ENCODE measurements around the gene CATSPERD. TPM values are rescaled to one million over a fixed set of nuclear protein-coding genes. Genes with fewer than 3 reads are reported as not detected.

The CATSPERD gene
- total and polyA plus RNA-seq, 9 of the 15 experiments (the other 6 are each of a cell fraction or from before 2014, with no cell fraction given): not detected

DNA sequence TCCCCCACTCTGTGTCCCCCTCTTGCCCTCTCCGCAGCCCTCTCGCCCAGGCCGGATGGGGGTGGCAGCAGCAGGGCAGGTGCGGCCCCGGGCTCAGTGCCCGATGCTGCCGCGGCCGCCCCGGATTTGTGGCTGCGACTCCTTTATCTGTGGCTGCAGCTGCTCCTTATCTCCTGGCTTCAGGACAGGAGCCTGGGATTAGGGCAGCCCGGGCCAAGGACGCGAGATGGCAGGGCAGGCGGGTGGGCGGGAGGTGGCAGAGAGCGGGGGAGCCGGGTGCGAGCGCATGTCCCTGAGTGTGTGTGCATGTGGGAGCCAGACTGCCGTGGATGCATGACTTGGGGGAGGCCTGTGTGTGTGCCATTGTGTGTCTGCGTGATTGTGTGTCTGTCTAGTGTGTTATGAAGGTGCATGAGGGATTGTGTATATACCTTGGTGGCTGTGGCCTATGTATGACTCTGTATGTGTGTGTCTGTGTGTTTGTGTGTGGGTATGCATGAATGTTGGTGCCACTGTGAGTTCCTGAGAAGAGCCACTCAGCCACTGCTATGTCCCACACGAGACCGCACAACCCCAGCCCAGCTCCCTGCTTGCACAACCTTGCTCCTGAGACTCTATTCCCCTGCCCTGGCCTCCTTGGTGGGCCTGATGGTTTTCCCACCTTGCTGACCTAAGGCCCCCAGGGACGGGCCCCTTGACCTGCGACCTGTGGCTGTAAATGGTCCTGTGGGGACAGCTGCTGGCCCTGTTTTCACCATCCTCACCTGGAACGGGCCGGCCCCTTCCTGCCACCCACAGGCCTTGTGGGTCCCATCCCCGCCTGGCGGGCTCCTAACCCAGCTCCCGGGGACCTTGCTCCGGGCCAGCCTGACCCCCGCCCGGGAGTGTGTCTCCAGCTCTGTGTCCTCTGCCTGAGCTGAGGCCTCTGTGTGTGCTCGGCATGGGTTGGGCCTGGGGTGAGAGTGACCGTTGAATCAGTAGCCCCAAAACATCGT, 79.1 kb downstream of the CATSPERD start (continued):
- TF ChIP-seq, protein P1, sequence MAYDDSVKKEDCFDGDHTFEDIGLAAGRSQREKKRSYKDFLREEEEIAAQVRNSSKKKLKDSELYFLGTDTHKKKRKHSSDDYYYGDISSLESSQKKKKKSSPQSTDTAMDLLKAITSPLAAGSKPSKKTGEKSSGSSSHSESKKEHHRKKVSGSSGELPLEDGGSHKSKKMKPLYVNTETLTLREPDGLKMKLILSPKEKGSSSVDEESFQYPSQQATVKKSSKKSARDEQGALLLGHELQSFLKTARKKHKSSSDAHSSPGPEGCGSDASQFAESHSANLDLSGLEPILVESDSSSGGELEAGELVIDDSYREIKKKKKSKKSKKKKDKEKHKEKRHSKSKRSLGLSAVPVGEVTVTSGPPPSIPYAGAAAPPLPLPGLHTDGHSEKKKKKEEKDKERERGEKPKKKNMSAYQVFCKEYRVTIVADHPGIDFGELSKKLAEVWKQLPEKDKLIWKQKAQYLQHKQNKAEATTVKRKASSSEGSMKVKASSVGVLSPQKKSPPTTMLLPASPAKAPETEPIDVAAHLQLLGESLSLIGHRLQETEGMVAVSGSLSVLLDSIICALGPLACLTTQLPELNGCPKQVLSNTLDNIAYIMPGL (CRISPR knock-in tag; IDR thresholded peaks at IDR 0.05): no peak
- peak; percentile 94 for TF ChIP-seq ZNF584 (CRISPR knock-in tag; IDR thresholded peaks at IDR 0.05; ENCODE audit: low read depth)
- peak; percentile 83 for TF ChIP-seq OTX1 (CRISPR knock-in tag; IDR thresholded peaks at IDR 0.05)
- TF ChIP-seq ARID2 (IDR thresholded peaks at IDR 0.05): no peak
- peak; percentile 67; the same call in 1 of the 2 replicates for TF ChIP-seq CREB1 (IDR thresholded peaks at IDR 0.05)
- TF ChIP-seq CREB1 (CRISPR knock-in tag; IDR thresholded peaks at IDR 0.05): no peak; the same call in 1 of the 2 replicates
- TF ChIP-seq PHB2 (IDR thresholded peaks at IDR 0.05; ENCODE audit: low read depth): peak; percentile 87
- TF ChIP-seq, protein P2, sequence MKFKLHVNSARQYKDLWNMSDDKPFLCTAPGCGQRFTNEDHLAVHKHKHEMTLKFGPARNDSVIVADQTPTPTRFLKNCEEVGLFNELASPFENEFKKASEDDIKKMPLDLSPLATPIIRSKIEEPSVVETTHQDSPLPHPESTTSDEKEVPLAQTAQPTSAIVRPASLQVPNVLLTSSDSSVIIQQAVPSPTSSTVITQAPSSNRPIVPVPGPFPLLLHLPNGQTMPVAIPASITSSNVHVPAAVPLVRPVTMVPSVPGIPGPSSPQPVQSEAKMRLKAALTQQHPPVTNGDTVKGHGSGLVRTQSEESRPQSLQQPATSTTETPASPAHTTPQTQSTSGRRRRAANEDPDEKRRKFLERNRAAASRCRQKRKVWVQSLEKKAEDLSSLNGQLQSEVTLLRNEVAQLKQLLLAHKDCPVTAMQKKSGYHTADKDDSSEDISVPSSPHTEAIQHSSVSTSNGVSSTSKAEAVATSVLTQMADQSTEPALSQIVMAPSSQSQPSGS (CRISPR knock-in tag; IDR thresholded peaks at IDR 0.05): no peak
- TF ChIP-seq, protein P3, sequence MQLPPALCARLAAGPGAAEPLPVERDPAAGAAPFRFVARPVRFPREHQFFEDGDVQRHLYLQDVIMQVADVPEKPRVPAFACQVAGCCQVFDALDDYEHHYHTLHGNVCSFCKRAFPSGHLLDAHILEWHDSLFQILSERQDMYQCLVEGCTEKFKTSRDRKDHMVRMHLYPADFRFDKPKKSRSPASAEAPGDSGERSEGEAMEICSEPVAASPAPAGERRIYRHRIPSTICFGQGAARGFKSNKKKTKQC (CRISPR knock-in tag; IDR thresholded peaks at IDR 0.05): peak; percentile 78
- TF ChIP-seq U2AF1 (optimal IDR thresholded peaks at IDR 0.05; ENCODE audit: low read depth, low read length): no peak
- TF ChIP-seq SMAD1 (IDR thresholded peaks at IDR 0.05; ENCODE audit: low read depth, low read length, partially characterized antibody): peak; percentile 93
- peak; percentile 30; the same call in 1 of the 2 replicates for TF ChIP-seq ERF (CRISPR knock-in tag; IDR thresholded peaks at IDR 0.05)
- TF ChIP-seq ZBED1 (IDR thresholded peaks at IDR 0.05): peak; percentile 76; the same call in 1 of the 2 replicates
- TF ChIP-seq ETV6 (IDR thresholded peaks at IDR 0.05; ENCODE audit: borderline replicate concordance in 1 of 2, low read depth in 2 of 2, low read length in 1 of 2): no peak; a peak in 1 of 4 replicates
- TF ChIP-seq ETV6 (CRISPR knock-in tag; IDR thresholded peaks at IDR 0.05; ENCODE audit: borderline replicate concordance): peak; percentile 60; the same call in 1 of the 2 replicates
- TF ChIP-seq ZNF134 (CRISPR knock-in tag; conservative IDR thresholded peaks at IDR 0.05): peak; percentile 58; the same call in 1 of the 2 replicates
- TF ChIP-seq SP1 (CRISPR knock-in tag; IDR thresholded peaks at IDR 0.05): peak; percentile 78
- TF ChIP-seq, protein P4, sequence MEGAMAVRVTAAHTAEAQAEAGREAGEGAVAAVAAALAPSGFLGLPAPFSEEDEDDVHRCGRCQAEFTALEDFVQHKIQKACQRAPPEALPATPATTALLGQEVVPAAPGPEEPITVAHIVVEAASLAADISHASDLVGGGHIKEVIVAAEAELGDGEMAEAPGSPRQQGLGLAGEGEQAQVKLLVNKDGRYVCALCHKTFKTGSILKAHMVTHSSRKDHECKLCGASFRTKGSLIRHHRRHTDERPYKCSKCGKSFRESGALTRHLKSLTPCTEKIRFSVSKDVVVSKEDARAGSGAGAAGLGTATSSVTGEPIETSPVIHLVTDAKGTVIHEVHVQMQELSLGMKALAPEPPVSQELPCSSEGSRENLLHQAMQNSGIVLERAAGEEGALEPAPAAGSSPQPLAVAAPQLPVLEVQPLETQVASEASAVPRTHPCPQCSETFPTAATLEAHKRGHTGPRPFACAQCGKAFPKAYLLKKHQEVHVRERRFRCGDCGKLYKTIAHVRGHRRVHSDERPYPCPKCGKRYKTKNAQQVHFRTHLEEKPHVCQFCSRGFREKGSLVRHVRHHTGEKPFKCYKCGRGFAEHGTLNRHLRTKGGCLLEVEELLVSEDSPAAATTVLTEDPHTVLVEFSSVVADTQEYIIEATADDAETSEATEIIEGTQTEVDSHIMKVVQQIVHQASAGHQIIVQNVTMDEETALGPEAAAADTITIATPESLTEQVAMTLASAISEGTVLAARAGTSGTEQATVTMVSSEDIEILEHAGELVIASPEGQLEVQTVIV (CRISPR knock-in tag; IDR thresholded peaks at IDR 0.05; ENCODE audit: borderline replicate concordance): no peak
- TF ChIP-seq EP400 (IDR thresholded peaks at IDR 0.05): peak; percentile 43; the same call in 1 of the 2 replicates
- peak; percentile 58; the same call in 1 of the 2 replicates for TF ChIP-seq FOXJ2 (tag; IDR thresholded peaks at IDR 0.05)

Data from K562 (cell line).